Measurements from ENCODE around the gene CASKIN1.

Gene CASKIN1

GRCh38 chr16:2151188-2152091 lies 45.0 kb downstream of the CASKIN1 start:
- ChIA-PET CTCF (interaction anchor here (0.9 to 6.7 kb wide), 5 partner anchors 11 to 223 kb away, joined by 4 to 57 read pairs (median 4); partner anchors contain the start of gene ECI1), POLR2A (interaction anchor here (0.7 to 1.7 kb wide), 4 partner anchors 11 to 140 kb away, joined by 3 to 4 read pairs (median 4); partner anchors contain the start of genes NTHL1 and TSC2)
- TF ChIP-seq, protein P1, sequence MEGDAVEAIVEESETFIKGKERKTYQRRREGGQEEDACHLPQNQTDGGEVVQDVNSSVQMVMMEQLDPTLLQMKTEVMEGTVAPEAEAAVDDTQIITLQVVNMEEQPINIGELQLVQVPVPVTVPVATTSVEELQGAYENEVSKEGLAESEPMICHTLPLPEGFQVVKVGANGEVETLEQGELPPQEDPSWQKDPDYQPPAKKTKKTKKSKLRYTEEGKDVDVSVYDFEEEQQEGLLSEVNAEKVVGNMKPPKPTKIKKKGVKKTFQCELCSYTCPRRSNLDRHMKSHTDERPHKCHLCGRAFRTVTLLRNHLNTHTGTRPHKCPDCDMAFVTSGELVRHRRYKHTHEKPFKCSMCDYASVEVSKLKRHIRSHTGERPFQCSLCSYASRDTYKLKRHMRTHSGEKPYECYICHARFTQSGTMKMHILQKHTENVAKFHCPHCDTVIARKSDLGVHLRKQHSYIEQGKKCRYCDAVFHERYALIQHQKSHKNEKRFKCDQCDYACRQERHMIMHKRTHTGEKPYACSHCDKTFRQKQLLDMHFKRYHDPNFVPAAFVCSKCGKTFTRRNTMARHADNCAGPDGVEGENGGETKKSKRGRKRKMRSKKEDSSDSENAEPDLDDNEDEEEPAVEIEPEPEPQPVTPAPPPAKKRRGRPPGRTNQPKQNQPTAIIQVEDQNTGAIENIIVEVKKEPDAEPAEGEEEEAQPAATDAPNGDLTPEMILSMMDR (IDR thresholded peaks at IDR 0.05; ENCODE audit: insufficient read depth, low read length, missing control alignments): no peak
- peak overlapping the region; percentile 15 for H3K4me3 ChIP-seq (ENCODE audit: low read depth, low read length)
- no peak for DNase-seq (ENCODE audit: low read depth, low spot score)

- CTCF ChIA-PET: interaction anchor here (0.9 to 6.7 kb wide), 5 partner anchors 10 to 222 kb away, joined by 4 to 57 read pairs (median 4); partner anchors contain the start of gene ECI1
- H3K4me3 ChIP-seq (ENCODE audit: low read depth, low read length): no peak overlapping the region
- POLR2A ChIA-PET: interaction anchor here (0.7 to 1.7 kb wide), 3 partner anchors 95 to 139 kb away, joined by 3 to 4 read pairs (median 3); partner anchors contain the start of genes NTHL1 and TSC2
- DNase-seq (ENCODE audit: low read depth, low spot score): no peak
- TF ChIP-seq, protein P1 (IDR thresholded peaks at IDR 0.05; ENCODE audit: insufficient read depth, low read length, missing control alignments): peak; percentile 2
Measured at GRCh38 chr16:2150418-2151187, 45.8 kb downstream of the CASKIN1 start.

DNA sequence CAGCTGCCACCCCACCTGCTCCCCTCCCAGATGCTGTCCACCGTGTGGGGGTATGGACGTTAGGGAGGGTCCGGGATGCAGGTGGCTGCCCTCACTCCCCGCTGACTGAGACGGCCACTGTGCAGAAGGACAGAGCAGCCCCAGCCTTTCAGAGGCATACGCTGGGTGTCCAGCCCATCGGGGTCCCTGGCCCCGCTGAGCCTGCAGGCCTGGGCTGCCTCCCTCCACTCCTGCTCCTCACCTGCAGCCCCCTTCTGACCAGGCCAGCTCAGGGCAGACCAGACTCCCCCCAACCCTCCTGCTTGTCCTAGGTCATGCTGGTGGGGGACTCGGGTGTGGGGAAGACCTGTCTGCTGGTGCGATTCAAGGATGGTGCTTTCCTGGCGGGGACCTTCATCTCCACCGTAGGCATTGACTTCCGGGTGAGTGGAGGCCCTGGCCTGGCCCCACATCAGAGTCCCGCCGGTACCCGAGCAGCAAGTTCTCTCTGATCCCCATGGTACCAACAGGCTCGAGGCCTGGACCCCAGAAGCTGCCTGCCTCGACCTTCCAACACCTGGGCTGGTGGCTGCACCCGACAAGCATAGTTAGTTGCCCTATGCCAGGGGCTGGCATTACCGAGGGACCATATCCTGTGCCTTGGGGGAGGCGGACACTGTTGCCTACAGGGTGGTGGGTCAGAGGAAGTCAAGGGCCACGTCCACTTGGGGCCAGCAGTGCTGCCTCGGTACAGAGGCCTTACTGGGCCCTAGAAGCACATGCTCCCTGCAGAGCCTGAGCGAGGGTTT lies 46.6 kb downstream of the CASKIN1 start:
- ChIA-PET POLR2A (interaction anchor here (0.9 kb wide), 1 partner anchor 185 kb away, joined by 3 read pairs; the partner anchor contains the start of gene RPS2), CTCF (interaction anchor here (5.9 to 6.7 kb wide), 2 partner anchors 10 to 147 kb away, joined by 38 to 57 read pairs; no protein-coding TSS in a partner anchor)
- peak overlapping the region; percentile 18; the same call in 1 of the 2 replicates for H3K4me3 ChIP-seq (ENCODE audit: low read depth, low read length)
- TF ChIP-seq, protein P1 (IDR thresholded peaks at IDR 0.05; ENCODE audit: insufficient read depth, low read length, missing control alignments): no peak
- no peak for DNase-seq (ENCODE audit: low read depth, low spot score)

DNA sequence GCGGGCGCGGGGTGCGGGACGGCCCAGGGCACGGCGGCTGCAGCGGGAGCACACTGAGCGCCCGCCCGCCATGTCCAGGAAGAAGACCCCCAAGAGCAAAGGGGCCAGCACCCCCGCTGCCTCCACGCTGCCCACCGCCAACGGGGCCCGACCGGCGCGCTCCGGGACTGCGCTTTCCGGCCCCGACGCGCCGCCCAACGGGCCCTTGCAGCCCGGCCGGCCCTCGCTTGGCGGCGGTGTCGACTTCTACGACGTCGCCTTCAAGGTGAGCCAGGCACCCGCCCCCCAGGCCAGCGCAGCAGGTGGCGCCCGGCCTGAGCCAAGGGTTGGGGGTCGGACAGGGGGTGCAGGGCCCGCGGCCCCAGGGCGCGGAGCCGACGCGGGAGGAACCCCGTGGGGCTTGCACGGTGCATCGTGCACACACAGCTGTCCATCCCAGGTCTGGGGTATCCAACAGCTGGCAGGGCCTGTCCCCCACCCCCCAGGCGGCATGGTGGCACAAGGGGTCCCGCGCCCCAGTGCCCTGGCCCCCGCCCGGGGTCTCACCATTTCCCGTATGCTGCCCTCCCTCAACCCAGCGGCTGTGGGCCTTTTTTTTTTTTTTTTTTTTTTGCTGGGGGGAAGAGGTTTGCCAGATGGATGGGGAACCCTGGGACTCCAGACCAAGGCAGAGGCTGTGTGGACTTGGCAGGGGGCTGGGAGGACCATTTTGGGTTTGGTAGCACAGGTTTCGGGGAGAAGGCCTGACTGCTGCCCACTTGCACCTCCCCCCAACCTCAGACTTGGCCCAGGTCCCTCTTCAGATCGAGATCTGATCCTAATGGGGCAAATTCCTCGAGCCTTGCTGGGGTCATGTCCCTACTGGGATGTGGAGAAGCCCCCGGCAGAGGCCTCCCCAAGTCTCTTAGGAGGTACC lies 47.4 kb downstream of the CASKIN1 start:
- no peak for DNase-seq (ENCODE audit: low read depth, low spot score)
- POLR2A ChIA-PET: interaction anchor here (0.9 kb wide), 1 partner anchor 184 kb away, joined by 3 read pairs; the partner anchor contains the start of gene RPS2
- peak overlapping the region; percentile 48 for H3K4me3 ChIP-seq (ENCODE audit: low read depth, low read length)
- TF ChIP-seq, protein P1 (IDR thresholded peaks at IDR 0.05; ENCODE audit: insufficient read depth, low read length, missing control alignments): no peak
- CTCF ChIA-PET: interaction anchor here (6.7 to 10.0 kb wide), 2 partner anchors 9 to 127 kb away, joined by 57 to 135 read pairs; partner anchors contain the start of gene NPW
